Measurements from ENCODE around the gene CTSD. TPM values are rescaled to one million over a fixed set of nuclear protein-coding genes. Genes with fewer than 3 reads are reported as not detected.

CTSD gene
- total RNA-seq, 3 donors from 2014 or later (not counting 1 experiment from before 2014, with no cell fraction given), result 388 to 446 (median 415) TPM

DNA sequence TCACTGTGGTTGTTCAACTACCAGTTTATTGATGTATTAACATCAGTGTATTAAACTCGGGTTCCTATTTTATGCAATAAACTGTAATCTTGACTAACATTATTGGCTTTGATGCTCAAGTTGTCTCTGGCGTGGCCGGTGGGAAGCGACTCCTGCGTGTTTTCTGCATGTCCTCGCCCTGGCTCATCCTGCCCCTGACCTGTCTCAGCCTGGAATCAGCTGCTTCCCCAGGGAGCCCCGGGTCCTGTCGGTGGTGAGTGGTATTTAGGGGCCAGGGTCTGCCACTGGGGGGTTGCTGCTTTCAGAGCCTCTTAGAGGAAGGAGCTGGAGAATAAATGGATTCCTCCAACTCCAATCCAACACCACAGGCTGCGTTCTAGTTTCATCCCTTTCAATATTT is 35.9 kb downstream of the CTSD start:
- Mint-ChIP-seq H3K36me3 (no peaks in the 10 kb centered on the region), H3K4me3 (no peak overlapping the region), H3K9me3 (no peaks in the 10 kb centered on the region), H3K27ac (no peak overlapping the region), H3K27me3 (ENCODE audit: low read depth in 2 of 2) (peaks cover 12 to 28% of the 10 kb centered on the region in 2 donors), H3K4me1 (peaks cover 40 to 48% of the 10 kb centered on the region in 2 donors)
- TF ChIP-seq CTCF (IDR thresholded peaks at IDR 0.05), result no peak
- DNase-seq (no peak), ATAC-seq (no peak)
- no peaks in the 10 kb centered on the region for H3K9me3 ChIP-seq (ENCODE audit: control insufficient read depth, insufficient read depth, low read length)
- H3K4me1 ChIP-seq (ENCODE audit: control insufficient read depth, insufficient read depth, low read length), result peaks cover 23% of the 10 kb centered on the region
- H3K36me3 ChIP-seq (ENCODE audit: control insufficient read depth, insufficient read depth, low read length), result no peaks in the 10 kb centered on the region
- no peak overlapping the region for H3K4me3 ChIP-seq (ENCODE audit: low read length)
- H3K27me3 ChIP-seq (ENCODE audit: control insufficient read depth, insufficient read depth, low read length), result no peaks in the 10 kb centered on the region
- H3K27ac ChIP-seq (ENCODE audit: low read length), result no peak overlapping the region
- intact Hi-C loops (cut with micrococcal nuclease), result no loop called here
- WGBS (ENCODE audit: insufficient coverage), result 87% methylated on average over 9 of the region's 9 CpGs

- Mint-ChIP-seq H3K4me3 (no peak overlapping the region), H3K4me1 (peaks cover 40 to 48% of the 10 kb centered on the region in 2 donors), H3K27me3 (ENCODE audit: low read depth in 2 of 2) (peaks cover 11 to 28% of the 10 kb centered on the region in 2 donors), H3K36me3 (no peaks in the 10 kb centered on the region), H3K9me3 (no peaks in the 10 kb centered on the region), H3K27ac (no peak overlapping the region)
- DNase-seq (no peak), ATAC-seq (no peak)
- Histone ChIP-seq H3K27me3 (ENCODE audit: control insufficient read depth, insufficient read depth, low read length) (no peaks in the 10 kb centered on the region), H3K36me3 (ENCODE audit: control insufficient read depth, insufficient read depth, low read length) (no peaks in the 10 kb centered on the region), H3K4me1 (ENCODE audit: control insufficient read depth, insufficient read depth, low read length) (peaks cover 23% of the 10 kb centered on the region), H3K4me3 (ENCODE audit: low read length) (no peak overlapping the region), H3K27ac (ENCODE audit: low read length) (no peak overlapping the region), H3K9me3 (ENCODE audit: control insufficient read depth, insufficient read depth, low read length) (no peaks in the 10 kb centered on the region)
- 66% methylated on average over 11 of the region's 11 CpGs for WGBS (ENCODE audit: insufficient coverage)
- TF ChIP-seq CTCF (IDR thresholded peaks at IDR 0.05), result no peak
- intact Hi-C loops (cut with micrococcal nuclease), result no loop called here
Measured at GRCh38 chr11:1727096-1727690, 36.5 kb downstream of the CTSD start.

DNA sequence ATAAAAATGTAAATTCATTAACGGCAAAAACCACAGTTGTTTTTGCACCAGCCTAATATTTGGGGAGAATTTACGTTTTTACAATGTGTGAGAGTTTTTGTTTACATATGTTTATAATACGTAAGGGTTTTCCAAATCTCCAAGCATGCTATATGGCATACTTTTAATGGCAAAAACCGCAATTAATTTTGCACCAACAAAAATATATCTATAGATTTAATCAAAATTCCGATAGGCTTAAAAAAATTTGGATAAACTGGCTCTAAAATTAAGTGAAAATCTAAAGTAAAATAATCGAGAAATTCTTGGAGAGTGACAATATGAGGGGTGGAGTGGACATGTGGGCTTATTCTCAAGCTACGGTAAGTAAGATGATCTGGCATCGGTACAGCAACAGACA is 43.9 kb downstream of the CTSD start:
- Mint-ChIP-seq H3K9me3 (no peaks in the 10 kb centered on the region), H3K4me3 (no peak overlapping the region), H3K27ac (no peak overlapping the region), H3K4me1 (no peaks in the 10 kb centered on the region), H3K36me3 (no peaks in the 10 kb centered on the region), H3K27me3 (ENCODE audit: low read depth in 2 of 2) (peaks cover 0 to 4% of the 10 kb centered on the region in 2 donors)
- intact Hi-C loops (cut with micrococcal nuclease), result no loop called here
- WGBS (ENCODE audit: insufficient coverage), result 92% methylated on average over 4 of the region's 8 CpGs
- no peak overlapping the region for H3K4me3 ChIP-seq (ENCODE audit: low read length)
- no peaks in the 10 kb centered on the region for H3K36me3 ChIP-seq (ENCODE audit: control insufficient read depth, insufficient read depth, low read length)
- no peak overlapping the region for H3K27ac ChIP-seq (ENCODE audit: low read length)
- H3K9me3 ChIP-seq (ENCODE audit: control insufficient read depth, insufficient read depth, low read length), result no peaks in the 10 kb centered on the region
- ATAC-seq (no peak), DNase-seq (no peak)
- no peaks in the 10 kb centered on the region for H3K4me1 ChIP-seq (ENCODE audit: control insufficient read depth, insufficient read depth, low read length)
- H3K27me3 ChIP-seq (ENCODE audit: control insufficient read depth, insufficient read depth, low read length), result no peaks in the 10 kb centered on the region
- no peak for TF ChIP-seq CTCF (IDR thresholded peaks at IDR 0.05)

DNA sequence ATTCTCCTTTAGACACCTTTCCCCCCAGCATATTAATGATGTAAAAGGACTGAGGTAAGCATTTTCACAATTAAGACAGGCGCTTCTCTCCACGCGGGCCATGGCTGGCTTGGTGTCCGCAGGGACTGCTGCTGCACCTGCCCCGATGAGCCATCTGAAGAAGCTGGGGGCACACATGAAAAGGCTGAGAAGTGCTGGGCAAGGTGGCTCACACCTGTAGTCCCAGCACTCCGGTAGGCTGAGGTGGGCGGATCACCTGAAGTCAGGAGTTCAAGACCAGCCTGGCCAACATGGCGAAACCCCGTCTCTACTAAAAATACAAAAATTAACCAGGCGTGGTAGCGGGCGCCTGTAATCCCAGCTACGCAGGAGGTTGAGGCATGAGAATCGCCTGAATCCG is 45.4 kb downstream of the CTSD start:
- H3K4me3 ChIP-seq (ENCODE audit: low read length), result no peak overlapping the region
- ATAC-seq (no peak), DNase-seq (no peak)
- TF ChIP-seq CTCF (IDR thresholded peaks at IDR 0.05), result no peak
- 95% methylated on average over 15 of the region's 15 CpGs for WGBS (ENCODE audit: insufficient coverage)
- no peak overlapping the region for H3K27ac ChIP-seq (ENCODE audit: low read length)
- H3K36me3 ChIP-seq (ENCODE audit: control insufficient read depth, insufficient read depth, low read length), result no peaks in the 10 kb centered on the region
- H3K4me3 Mint-ChIP-seq, result no peak overlapping the region
- no peaks in the 10 kb centered on the region for H3K9me3 Mint-ChIP-seq
- no peaks in the 10 kb centered on the region for H3K36me3 Mint-ChIP-seq
- intact Hi-C loops (cut with micrococcal nuclease), result no loop called here
- no peak overlapping the region for H3K27ac Mint-ChIP-seq
- no peaks in the 10 kb centered on the region for H3K4me1 ChIP-seq (ENCODE audit: control insufficient read depth, insufficient read depth, low read length)
- peaks cover 0 to 4% of the 10 kb centered on the region in 2 donors for H3K27me3 Mint-ChIP-seq (ENCODE audit: low read depth in 2 of 2)
- H3K4me1 Mint-ChIP-seq, result no peaks in the 10 kb centered on the region
- no peaks in the 10 kb centered on the region for H3K9me3 ChIP-seq (ENCODE audit: control insufficient read depth, insufficient read depth, low read length)
- no peaks in the 10 kb centered on the region for H3K27me3 ChIP-seq (ENCODE audit: control insufficient read depth, insufficient read depth, low read length)

All from natural killer cell (primary cell).